Fibroblast of lung (primary cell): ENCODE results near the gene TNNT3.

Experiments
- CTCF ChIP-seq, 2 donors: IDR thresholded peaks in 1 of 2; conservative IDR thresholded peaks in 1 of 2; 1 replicate in 1 of 2; 2 replicates in 1 of 2; pipeline ENCODE4 v1.5.1; 2011 to 2012; ENCODE audit warnings: low read length in 2 of 2, control low read depth in 1 of 2, inconsistent platforms in 1 of 2, low read depth in 1 of 2, mild to moderate bottlenecking in 1 of 2
- EZH2 ChIP-seq: IDR thresholded peaks from 2 replicates; pipeline ENCODE4 v1.5.1; 2012; ENCODE audit warnings: low read length, control low read depth, mild to moderate bottlenecking; ENCODE audit errors: missing control alignments

- TF ChIP-seq CTCF (conservative IDR thresholded peaks at IDR 0.05 in 1 of 2, IDR thresholded peaks at IDR 0.05 in 1 of 2; ENCODE audit: low read depth in 1 of 2, low read length in 2 of 2): no peak
- no peak for TF ChIP-seq EZH2
These were observed 8.5 kb downstream of the TNNT3 start for GRCh38 chr11:1927848-1928469.
